HG03135 (cell line): Measurements from ENCODE around the gene KRTAP10-6.
"Not testable (repeated sequence)": the region's sequence is repeated elsewhere in the genome, so short reads cannot be mapped to it uniquely, and the experiment has no call there.

Experiments used
- ATAC-seq: cut with Tn5 transposase; IDR thresholded peaks from one replicate; pipeline ENCODE4 v1.9.1; 2021; ENCODE audit warnings: mild to moderate bottlenecking, moderate library complexity; ENCODE audit not compliant: unreplicated experiment

KRTAP10-6 gene, protein sequence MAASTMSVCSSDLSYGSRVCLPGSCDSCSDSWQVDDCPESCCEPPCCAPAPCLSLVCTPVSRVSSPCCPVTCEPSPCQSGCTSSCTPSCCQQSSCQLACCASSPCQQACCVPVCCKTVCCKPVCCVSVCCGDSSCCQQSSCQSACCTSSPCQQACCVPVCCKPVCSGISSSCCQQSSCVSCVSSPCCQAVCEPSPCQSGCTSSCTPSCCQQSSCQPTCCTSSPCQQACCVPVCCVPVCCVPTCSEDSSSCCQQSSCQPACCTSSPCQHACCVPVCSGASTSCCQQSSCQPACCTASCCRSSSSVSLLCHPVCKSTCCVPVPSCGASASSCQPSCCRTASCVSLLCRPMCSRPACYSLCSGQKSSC

DNA sequence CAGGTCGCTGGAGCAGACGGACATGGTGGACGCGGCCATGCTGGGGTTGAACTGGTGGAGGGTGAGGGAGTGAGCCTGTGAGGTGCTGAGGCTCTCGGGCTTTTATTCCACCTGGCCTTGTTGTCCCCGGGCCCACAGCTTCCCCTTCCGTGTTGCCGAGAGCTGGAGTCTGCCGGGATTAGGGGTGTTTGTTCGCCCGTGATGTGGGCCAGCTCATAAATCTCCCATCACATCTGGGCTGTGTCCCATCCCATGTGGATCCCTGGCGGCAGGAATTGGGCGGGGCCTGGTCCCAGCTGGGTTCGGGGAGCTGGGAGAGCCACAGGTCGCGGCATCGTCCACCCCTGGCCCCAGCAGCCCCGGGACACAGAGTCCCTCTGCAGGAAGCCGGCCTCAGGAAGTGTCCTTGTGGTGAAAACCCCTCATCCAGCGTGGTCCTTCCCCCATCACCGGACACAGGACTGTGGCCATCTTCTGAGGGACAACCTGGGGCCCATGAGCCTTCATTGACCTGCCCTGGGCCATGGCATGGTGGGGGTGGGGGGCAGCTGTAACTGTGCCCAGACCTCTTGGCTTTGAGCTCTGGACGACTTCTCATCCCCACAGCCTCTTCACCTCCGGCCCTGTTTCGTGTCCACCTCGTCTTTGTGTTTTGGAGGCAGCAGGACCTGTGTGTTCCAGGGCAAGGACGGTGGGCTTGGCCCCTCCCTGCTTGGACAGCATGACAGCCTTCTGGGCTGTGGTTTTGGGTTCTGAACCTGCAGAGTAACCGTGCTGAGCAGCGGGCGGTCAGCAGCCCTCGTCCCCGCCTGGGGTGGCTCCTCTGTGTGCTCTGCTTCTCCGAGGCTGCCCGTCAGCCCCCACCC is at the start of gene KRTAP10-6:
Gene KRTAP10-6 (minus strand): TSS at position 60 of the 866 bp plus-strand sequence. CDS start 21 bp downstream, at position 39.
- ATAC-seq, result no peak

- ATAC-seq, result no peak
Observed at GRCh38 chr21:44640761-44641160, 48.5 kb upstream of the KRTAP10-6 start.

GRCh38 chr21:44639331-44639655 is 47.0 kb upstream of the KRTAP10-6 start:
- no peak for ATAC-seq

GRCh38 chr21:44638506-44639330 is 46.4 kb upstream of the KRTAP10-6 start:
- ATAC-seq, result not testable (repeated sequence)

DNA sequence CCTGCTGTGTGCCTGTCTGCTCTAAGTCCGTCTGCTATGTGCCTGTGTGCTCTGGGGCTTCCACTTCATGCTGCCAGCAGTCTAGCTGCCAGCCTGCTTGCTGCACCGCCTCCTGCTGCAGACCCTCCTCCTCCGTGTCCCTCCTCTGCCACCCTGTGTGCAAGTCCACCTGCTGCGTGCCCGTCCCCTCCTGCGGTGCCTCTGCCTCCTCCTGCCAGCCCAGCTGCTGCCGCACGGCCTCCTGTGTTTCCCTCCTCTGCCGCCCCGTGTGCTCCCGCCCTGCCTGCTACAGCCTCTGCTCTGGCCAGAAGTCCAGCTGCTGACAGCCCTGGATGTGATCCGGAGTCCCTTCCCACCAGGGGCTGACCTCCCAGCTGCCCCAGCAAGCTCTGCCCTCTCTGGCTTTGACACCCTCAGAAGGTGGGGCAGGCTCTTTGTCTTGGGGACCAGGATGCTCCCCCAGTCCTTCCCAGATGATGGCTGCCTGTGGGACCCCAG is 45.6 kb upstream of the KRTAP10-6 start:
- not testable (repeated sequence) for ATAC-seq

GRCh38 chr21:44637018-44637850 is 44.9 kb upstream of the KRTAP10-6 start, which contains the start of gene KRTAP10-10:
TSS of gene KRTAP10-10 (plus strand) at chr21:44637356. CDS start at chr21:44637418, 62 bp downstream.
- no peak for ATAC-seq

DNA sequence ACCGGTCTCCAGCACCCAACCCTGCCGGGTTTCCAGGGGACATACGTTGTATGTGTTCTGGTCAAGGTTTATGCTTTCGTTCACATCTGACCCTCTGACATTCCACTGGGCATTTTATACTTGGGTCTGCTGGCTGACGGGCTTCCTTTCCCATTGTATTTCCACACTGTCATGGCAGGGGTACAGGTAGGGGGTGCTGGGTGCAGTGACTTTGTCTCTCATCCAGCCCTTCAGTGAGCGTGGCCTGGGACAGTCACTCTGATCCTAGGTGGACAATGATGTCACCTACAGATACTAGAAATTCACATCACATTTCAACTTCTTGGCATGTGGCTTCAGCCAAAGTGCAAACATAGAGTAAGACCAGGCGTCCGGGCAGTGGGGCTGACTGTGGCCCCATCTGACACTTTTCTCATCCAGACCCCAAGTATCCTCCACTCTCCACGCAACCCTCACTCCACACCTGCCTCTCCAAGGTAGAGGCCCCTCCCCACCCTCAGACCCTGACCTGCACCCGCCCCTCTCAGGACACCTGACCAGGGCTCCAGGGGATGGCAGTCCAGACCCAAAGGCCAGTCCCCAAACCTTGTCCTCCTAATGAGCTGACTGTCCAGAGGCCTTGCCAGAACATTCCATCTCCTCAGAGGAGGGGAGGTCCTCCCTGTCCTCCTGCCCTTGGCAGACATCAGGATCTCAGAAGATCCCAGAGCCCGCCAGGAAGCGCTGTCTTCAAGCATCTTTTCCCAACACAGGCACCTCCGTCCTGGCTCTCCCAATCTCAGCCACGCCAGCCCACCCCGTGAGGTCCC is 44.1 kb upstream of the KRTAP10-6 start:
- no peak for ATAC-seq

GRCh38 chr21:44632067-44632466 is 39.8 kb upstream of the KRTAP10-6 start:
- ATAC-seq, result no peak

DNA sequence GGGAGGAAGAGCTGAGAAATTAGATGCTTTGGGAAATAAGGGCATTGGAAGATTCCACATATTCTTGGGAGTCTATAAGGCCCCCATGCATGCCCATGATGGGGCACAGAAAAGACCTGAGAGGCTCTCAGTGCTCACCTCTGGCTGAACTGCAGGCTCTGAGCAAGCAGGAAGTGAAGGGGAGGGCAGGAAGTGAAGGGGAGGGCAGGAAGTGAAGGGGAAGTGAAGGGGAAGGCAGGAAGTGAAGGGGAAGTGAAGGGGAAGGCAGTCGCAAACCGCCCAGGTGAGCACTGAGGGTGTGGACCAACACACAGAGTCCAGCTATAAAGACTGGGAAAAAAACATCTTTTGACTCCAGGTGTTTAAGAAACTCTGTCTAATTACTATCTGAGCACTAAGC is 38.1 kb upstream of the KRTAP10-6 start:
- ATAC-seq, result no peak

- ATAC-seq, result no peak
Observed at GRCh38 chr21:44628707-44629391, 36.5 kb upstream of the KRTAP10-6 start.

DNA sequence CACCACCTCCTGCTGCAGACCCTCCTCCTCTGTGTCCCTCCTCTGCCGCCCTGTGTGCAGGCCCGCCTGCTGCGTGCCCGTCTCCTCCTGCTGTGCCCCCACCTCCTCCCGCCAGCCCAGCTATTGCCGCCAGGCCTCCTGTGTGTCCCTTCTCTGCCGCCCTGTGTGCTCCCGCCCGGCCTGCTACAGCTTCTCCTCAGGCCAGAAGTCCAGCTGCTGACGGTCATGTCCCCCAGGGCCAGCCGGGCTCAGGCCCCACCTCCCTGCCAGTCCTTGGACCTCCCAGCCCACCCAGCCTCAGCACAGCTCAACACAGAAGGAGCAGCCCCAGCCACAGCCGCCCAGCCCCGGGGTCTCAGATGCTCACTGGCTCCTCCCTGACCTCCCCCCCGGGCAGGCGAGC is 35.5 kb upstream of the KRTAP10-6 start:
- not testable (repeated sequence) for ATAC-seq

DNA sequence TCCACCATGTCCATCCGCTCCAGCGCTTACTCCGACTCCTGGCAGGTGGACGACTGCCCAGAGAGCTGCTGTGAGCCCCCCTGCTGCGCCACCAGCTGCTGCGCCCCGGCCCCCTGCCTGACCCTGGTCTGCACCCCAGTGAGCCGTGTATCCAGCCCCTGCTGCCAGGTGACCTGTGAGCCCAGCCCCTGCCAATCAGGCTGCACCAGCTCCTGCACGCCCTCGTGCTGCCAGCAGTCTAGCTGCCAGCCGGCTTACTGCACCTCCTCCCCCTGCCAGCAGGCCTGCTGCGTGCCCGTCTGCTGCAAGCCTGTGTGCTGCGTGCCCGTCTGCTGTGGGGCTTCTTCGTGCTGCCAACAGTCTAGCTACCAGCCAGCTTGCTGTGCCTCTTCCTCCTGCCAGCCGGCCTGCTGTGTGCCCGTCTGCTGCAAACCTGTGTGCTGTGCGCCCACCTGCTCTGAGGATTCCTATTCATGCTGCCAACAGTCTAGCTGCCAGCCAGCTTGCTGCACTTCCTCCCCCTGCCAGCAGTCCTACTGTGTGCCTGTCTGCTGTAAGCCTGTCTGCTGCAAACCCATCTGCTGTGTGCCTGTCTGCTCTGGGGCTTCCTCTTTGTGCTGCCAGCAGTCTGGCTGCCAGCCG is 35.0 kb upstream of the KRTAP10-6 start:
- ATAC-seq, result not testable (repeated sequence)

DNA sequence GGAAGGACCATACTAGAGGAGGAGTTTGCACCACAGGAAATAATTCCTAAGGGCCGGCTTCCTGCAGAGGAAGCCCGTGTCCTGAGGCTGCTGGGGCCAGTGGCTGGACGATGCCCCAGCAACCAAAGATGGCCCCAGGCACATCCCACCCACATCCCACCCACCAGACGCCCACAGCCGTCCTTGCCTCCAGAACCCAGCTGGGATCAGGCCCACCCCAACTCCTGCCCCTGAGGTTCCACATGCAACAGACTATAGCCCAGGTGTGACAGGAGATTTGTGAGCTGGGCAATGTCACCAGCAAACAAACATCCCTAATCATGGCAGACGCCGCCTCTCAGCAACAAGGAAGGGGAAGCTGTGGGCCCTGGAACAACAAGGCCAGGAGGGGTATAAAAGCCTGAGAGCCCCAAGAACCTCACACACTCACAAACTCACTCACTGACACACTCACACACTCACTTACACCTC is 34.4 kb upstream of the KRTAP10-6 start, which contains the start of gene KRTAP10-9:
Gene KRTAP10-9 (plus strand): TSS at position 421 of the 471 bp plus-strand sequence. CDS start 79 bp downstream, outside the sequence.
- no peak for ATAC-seq

DNA sequence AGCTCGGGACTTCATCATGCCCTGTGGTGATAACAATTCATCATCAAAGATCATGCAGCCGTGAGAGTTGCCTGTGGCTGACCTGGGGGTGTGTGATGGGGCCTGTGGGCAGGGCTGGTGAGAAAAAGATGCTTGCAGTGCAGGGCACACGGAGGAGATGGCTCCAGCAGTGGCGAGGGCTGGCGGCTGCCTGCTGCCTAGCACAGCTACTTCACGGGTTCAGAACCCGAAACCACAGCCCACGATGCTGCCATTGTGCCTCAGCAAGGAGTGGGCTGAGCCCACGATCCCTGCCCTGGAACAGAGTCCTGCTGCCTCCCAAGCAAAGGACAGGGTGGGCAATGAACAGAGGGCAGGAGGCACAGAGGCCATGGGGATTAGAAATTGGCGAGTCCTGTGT is 34.0 kb upstream of the KRTAP10-6 start:
- no peak for ATAC-seq

DNA sequence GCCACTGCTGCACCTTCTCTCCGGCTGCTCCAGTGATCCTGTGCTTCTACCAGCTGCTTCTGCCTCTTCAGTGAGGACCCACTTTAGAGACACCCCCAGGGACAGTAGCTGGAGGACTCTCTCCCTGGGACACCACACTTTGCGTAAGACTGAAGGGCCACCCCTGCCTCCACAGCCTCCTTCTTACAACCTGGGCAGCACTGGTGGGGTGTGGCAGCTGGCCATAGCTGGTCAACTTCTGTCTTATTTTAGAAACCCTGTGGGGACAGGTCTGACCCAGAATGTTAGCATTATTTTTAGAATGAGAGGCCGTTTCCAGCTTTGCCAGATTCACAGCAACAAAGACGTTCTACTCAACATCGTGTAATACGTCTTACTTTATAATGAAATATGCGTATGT is 33.5 kb upstream of the KRTAP10-6 start:
- no peak for ATAC-seq

DNA sequence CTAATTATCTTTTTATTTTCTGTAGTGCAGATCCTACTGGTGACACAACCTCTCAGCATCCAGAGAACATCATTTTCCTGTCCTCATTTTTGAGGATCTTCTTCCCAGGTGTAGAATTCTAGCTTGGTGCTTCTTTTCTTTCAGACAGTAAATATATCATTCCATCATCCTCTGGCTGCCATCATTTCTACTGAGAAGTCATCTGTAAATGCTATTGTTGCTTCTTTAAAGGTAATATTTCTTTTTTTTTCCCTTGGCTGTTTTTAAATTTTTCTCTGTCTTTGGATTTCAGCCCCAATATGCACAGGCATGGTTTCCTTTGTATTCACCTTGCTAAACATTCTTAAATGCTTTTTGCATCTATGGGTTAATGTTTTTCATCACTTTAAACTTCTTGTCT is 31.3 kb upstream of the KRTAP10-6 start:
- no peak for ATAC-seq

- no peak for ATAC-seq
Observed at GRCh38 chr21:44619886-44620285, 27.6 kb upstream of the KRTAP10-6 start.

DNA sequence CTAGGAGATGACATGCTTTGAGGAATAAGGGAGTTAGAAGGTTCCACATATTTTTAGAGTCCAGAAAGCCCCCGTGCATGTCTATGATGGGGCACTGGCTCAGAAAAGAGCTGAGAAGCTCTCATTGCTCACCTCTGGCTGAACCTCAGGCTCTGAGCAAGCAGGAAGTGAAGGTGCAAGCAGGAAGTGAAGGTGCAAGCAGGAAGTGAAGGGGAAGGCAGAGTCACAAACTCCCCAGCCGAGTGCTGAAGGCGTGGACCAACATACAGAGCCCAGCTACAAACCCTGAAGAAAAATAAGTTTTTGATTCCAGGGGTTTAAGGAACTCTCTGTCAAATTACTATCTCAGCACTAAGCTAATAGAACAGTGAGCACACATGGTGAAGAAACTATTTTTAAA is 26.6 kb upstream of the KRTAP10-6 start:
- ATAC-seq, result no peak
